GM12878 (cell line): ENCODE results near the gene ADGRG4. TPM values are rescaled to one million over a fixed set of nuclear protein-coding genes. Genes with fewer than 3 reads are reported as not detected.

ENCODE experiments used
- ATAC-seq: fragments of 200-7000 bp; cut with Tn5 transposase; 3 replicates; pipeline ENCODE4 v1.9.1; 2020; ENCODE audit warnings: mild to moderate bottlenecking, moderate library complexity
- BruUV-seq: library from RNA; stranded (reverse); fragments of 400-500 nt; replicated peaks from 2 replicates; lab custom pipeline; 2021; lab: Mats Ljungman, UMichigan
- CTCF ChIA-PET: fragments of 300-600 bp; sonication (Branson Sonifier 250); formaldehyde crosslinking; extraction: SDS; loops from one replicate; lab custom pipeline; 2021; ENCODE audit warnings: inconsistent platforms; lab: Yijun Ruan, JAX
- POLR2A ChIA-PET: fragments of 350-600 bp; formaldehyde crosslinking; extraction: SDS; loops from one replicate; lab custom pipeline; 2021; ENCODE audit warnings: inconsistent platforms; lab: Charles Lee
- RAD21 ChIA-PET: fragments of 300-600 bp; sonication (Branson Sonifier 250); formaldehyde crosslinking; loops from one replicate; lab custom pipeline; 2023; ENCODE audit warnings: antibody characterized with exemption; ENCODE audit not compliant: unreplicated experiment; lab: Charles Lee
- SMC1A ChIA-PET: fragments of 300-600 bp; sonication (Branson Sonifier 250); formaldehyde crosslinking; loops from one replicate; lab custom pipeline; 2023; ENCODE audit not compliant: unreplicated experiment, uncharacterized antibody; lab: Charles Lee
- DNase-seq: peaks from one replicate; pipeline ENCODE4 v3.0.0-alpha.2; 2011; ENCODE audit warnings: low read depth, low spot score
- FAIRE-seq: peaks from 3 replicates; lab custom pipeline; 2011; peaks lifted over from hg19 to GRCh38; lab: Jason Lieb, UNC
- H2AFZ ChIP-seq: 2 replicates; pipeline ENCODE4 v1.6.0; 2011; ENCODE audit warnings: low read depth, low read length, control low read depth; ENCODE audit not compliant: control insufficient read depth
- H3K27ac ChIP-seq: 2 replicates; pipeline ENCODE4 v1.5.1; 2011; ENCODE audit warnings: control low read depth; ENCODE audit not compliant: control insufficient read depth, insufficient read depth
- H3K27me3 ChIP-seq, 2 experiments: replicated peaks in 1 of 2; 2 replicates each; pipeline versions ENCODE4 v1.6.0 to v1.6.1; 2011; ENCODE audit warnings: low read length in 1 of 2; ENCODE audit not compliant: control insufficient read depth in 2 of 2, insufficient read depth in 2 of 2
- H3K36me3 ChIP-seq, 2 experiments: 2 replicates each; pipeline ENCODE4 v1.5.1; 2011; ENCODE audit warnings: low read length in 1 of 2; ENCODE audit not compliant: control insufficient read depth in 2 of 2, insufficient read depth in 2 of 2
- H3K4me1 ChIP-seq: 2 replicates; pipeline ENCODE4 v1.6.1; 2011; ENCODE audit warnings: mild to moderate bottlenecking, low read length, moderate library complexity, mixed read lengths; ENCODE audit not compliant: control insufficient read depth, insufficient read depth
- H3K4me2 ChIP-seq: 2 replicates; pipeline ENCODE4 v1.6.0; 2011; ENCODE audit warnings: control low read depth; ENCODE audit not compliant: control insufficient read depth, insufficient read depth
- H3K4me3 ChIP-seq: fragments of 200-600 bp; sonication (generic); 2 replicates; pipeline ENCODE4 v1.5.1; 2016
- H3K79me2 ChIP-seq: 2 replicates; pipeline ENCODE4 v1.6.0; 2011; ENCODE audit warnings: low read length; ENCODE audit not compliant: control insufficient read depth, insufficient read depth
- H3K9ac ChIP-seq: 2 replicates; pipeline ENCODE4 v1.8.0; 2011; ENCODE audit warnings: low read length, control low read depth, mixed read lengths; ENCODE audit not compliant: control insufficient read depth, insufficient read depth
- H3K9me3 ChIP-seq: replicated peaks from 3 replicates; pipeline ENCODE4 v1.5.1; 2011; ENCODE audit warnings: mild to moderate bottlenecking, low read length; ENCODE audit not compliant: control insufficient read depth, insufficient read depth
- H4K20me1 ChIP-seq: 2 replicates; pipeline ENCODE4 v1.6.0; 2011; ENCODE audit not compliant: control insufficient read depth, insufficient read depth
- CUX1 ChIP-seq: IDR thresholded peaks from 2 replicates; pipeline ENCODE4 v1.6.1; 2012; ENCODE audit warnings: improper control_type of control experiment, low read depth, low read length; ENCODE audit not compliant: insufficient replicate concordance
- DPF2 ChIP-seq: fragments of 450-650 bp; IDR thresholded peaks from 2 replicates; pipeline ENCODE4 v1.6.1; 2017; ENCODE audit warnings: mild to moderate bottlenecking
- EED ChIP-seq: sonication (generic); IDR thresholded peaks from 2 replicates; pipeline ENCODE4 v1.6.1; 2016; ENCODE audit warnings: antibody characterized with exemption, low read depth
- FOS ChIP-seq: IDR thresholded peaks from 3 replicates; pipeline ENCODE4 v1.6.1; 2011; ENCODE audit warnings: borderline replicate concordance; ENCODE audit not compliant: insufficient read length; ENCODE audit errors: extremely low read depth
- SREBF2 ChIP-seq: IDR thresholded peaks from 2 replicates; pipeline ENCODE4 v1.6.1; 2012; ENCODE audit warnings: mild to moderate bottlenecking, low read length
- TARDBP ChIP-seq: IDR thresholded peaks from 2 replicates; pipeline ENCODE4 v1.6.1; 2016; ENCODE audit warnings: borderline replicate concordance
- TCF12 ChIP-seq: IDR thresholded peaks from 2 replicates; pipeline ENCODE4 v1.6.1; 2011; ENCODE audit warnings: low read depth, mild to moderate bottlenecking, low read length
- WGBS: methylation state at CpG from one replicate; pipeline ENCODE4 v1.1.6; 2016; ENCODE audit warnings: low lambda C conversion rate; ENCODE audit not compliant: insufficient replicate concordance, insufficient coverage; ENCODE audit errors: missing lambda C conversion rate; 5-methylcytosine and 5-hydroxymethylcytosine counted together
- in situ Hi-C: fragments of 300-500 bp; cut with MboI; formaldehyde crosslinking; loops from 9 replicates; pipeline ENCODE4 v1.14.3; 2018; ENCODE audit warnings: mixed read lengths
- intact Hi-C: fragments of 100-400 bp; cut with micrococcal nuclease; formaldehyde crosslinking; loops from one replicate; pipeline ENCODE4 v1.14.2; 2022; ENCODE audit not compliant: unreplicated experiment
- polyA plus RNA-seq, 11 experiments: library from polyadenylated mRNA; depleted of rRNA in 4 of 11; unstranded in 6 of 11; stranded (reverse) in 5 of 11; fragments of >200 nt; fragmentation: Nextera tagmentation in 4 of 11; fragmentation: Illumina TruSeq in 1 of 11; extraction: Ambion mirVana in 4 of 11; extraction: Trizol in 1 of 11; gene quantifications; 1 replicate in 1 of 11; 2 replicates in 10 of 11; pipeline versions ENCODE4 v1.2.1 to v1.2.3, GENCODE V29; 2011 to 2016; ENCODE audit warnings: inconsistent platforms in 2 of 11, missing spikeins in 2 of 11, low read depth in 1 of 11
- total RNA-seq, 4 experiments: library from RNA; depleted of rRNA in 3 of 4; stranded (reverse); fragments of >200 nt in 3 of 4; fragmentation: Illumina TruSeq in 1 of 4; extraction: Trizol in 1 of 4; gene quantifications; 2 replicates each; pipeline versions ENCODE4 v1.2.1 to v1.2.3, GENCODE V29; 2013 to 2021
- TF ChIP-seq, protein P1 (sequence below): fragments of 450-650 bp; IDR thresholded peaks from 2 replicates; pipeline ENCODE4 v1.6.1; 2017; ENCODE audit warnings: mild to moderate bottlenecking

The ADGRG4 gene
- total and polyA plus RNA-seq, 10 of the 15 experiments (the other 5 are each of a cell fraction or from before 2014, with no cell fraction given), result not detected

- ChIA-PET POLR2A (no interaction called here), CTCF (no interaction called here)
- Histone ChIP-seq H3K9me3 (no peaks in the 10 kb centered on the region), H3K9ac (no peak overlapping the region), H3K27ac (no peak overlapping the region), H3K4me2 (no peak overlapping the region), H4K20me1 (no peaks in the 10 kb centered on the region), H3K4me1 (no peaks in the 10 kb centered on the region), H3K79me2 (no peaks in the 10 kb centered on the region), H3K36me3 (no peaks in the 10 kb centered on the region)
- BruUV-seq, result no TSS peak
- in situ Hi-C loops, result no loop called here
- no peak for DNase-seq
- no peak for TF ChIP-seq TCF12
- TF ChIP-seq FOS, result no peak
- TF ChIP-seq, protein P1, sequence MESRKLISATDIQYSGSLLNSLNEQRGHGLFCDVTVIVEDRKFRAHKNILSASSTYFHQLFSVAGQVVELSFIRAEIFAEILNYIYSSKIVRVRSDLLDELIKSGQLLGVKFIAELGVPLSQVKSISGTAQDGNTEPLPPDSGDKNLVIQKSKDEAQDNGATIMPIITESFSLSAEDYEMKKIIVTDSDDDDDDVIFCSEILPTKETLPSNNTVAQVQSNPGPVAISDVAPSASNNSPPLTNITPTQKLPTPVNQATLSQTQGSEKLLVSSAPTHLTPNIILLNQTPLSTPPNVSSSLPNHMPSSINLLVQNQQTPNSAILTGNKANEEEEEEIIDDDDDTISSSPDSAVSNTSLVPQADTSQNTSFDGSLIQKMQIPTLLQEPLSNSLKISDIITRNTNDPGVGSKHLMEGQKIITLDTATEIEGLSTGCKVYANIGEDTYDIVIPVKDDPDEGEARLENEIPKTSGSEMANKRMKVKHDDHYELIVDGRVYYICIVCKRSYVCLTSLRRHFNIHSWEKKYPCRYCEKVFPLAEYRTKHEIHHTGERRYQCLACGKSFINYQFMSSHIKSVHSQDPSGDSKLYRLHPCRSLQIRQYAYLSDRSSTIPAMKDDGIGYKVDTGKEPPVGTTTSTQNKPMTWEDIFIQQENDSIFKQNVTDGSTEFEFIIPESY, result no peak
- no peak for TF ChIP-seq EED
- TF ChIP-seq SREBF2, result no peak
- TF ChIP-seq DPF2, result no peak
- no peak for TF ChIP-seq TARDBP
- TF ChIP-seq CUX1, result no peak
- TF ChIP-seq, all 136 proteins: peak for 0
- FAIRE-seq (no peak), ATAC-seq (no peak)
- ChIA-PET RAD21 (no interaction called here), SMC1A (interaction anchor here (1.5 kb wide), 1 partner anchor 14 kb away, joined by 3 read pairs; no protein-coding TSS in a partner anchor)
- intact Hi-C loops, result no loop called here
- Histone ChIP-seq H3K27me3 (no peaks in the 10 kb centered on the region), H2AFZ (no peak overlapping the region), H3K4me3 (no peak overlapping the region)
- 94% methylated on average over 2 of the region's 2 CpGs for WGBS
These were observed 86.1 kb downstream of the ADGRG4 start for GRCh38 chrX:136386826-136387225.
